Measurements from ENCODE around the gene ARHGAP6.

DNA sequence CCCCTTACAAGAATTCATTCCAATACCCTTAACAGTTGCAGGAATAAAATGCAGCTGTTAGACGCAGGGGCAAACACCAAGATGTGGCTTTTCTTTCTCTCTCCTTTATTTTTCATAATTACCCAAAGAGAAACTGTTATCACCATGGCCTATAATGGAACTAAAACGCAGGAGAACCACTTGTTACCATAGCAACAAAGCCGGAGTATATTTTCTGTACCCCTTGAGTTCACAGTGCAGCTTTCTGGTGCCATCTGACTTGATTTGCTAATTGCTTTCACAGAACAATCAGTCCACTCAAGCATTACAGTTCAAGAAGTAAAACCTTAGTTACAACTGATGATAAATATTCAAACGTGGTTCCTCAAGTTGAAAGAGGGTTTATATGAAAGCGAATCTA, 214.6 kb downstream of the ARHGAP6 start:
- no peak for TF ChIP-seq EZH2 (IDR thresholded peaks at IDR 0.05; ENCODE audit: insufficient read depth, poor library complexity, severe bottlenecking)
- no peak for TF ChIP-seq EZH2phosphoT487 (IDR thresholded peaks at IDR 0.05; ENCODE audit: insufficient read depth, low read depth)

All from GM23248 (cell line).